Measurements from ENCODE around the gene ZNF557. TPM values are rescaled to one million over a fixed set of nuclear protein-coding genes. Genes with fewer than 3 reads are reported as not detected.
"Not testable (repeated sequence)": the region's sequence is repeated elsewhere in the genome, so short reads cannot be mapped to it uniquely, and the experiment has no call there.

Gene ZNF557
- total RNA-seq, 4 donors from 2014 or later, result 7.9 to 12.0 (median 8.8) TPM

GRCh38 chr19:7056371-7056770 is 13.1 kb upstream of the ZNF557 start:
- not testable (repeated sequence) for H3K4me3 ChIP-seq, H3K9me3 ChIP-seq, H3K4me1 ChIP-seq, H3K36me3 ChIP-seq, ATAC-seq, H3K27me3 ChIP-seq, H3K27ac ChIP-seq
- WGBS, 2 donors (ENCODE audit: low coverage in 1 of 2), result no CpG with 5 or more reads among the region's 16 CpGs

GRCh38 chr19:7058576-7058975 is 10.9 kb upstream of the ZNF557 start, which contains the start of gene MBD3L3:
TSS of gene MBD3L3 (minus strand) at chr19:7058676. CDS start at chr19:7058605, 71 bp downstream.
- not testable (repeated sequence) for H3K4me1 ChIP-seq, ATAC-seq, H3K27me3 ChIP-seq, H3K36me3 ChIP-seq, H3K4me3 ChIP-seq, H3K9me3 ChIP-seq, H3K27ac ChIP-seq
- WGBS, 2 donors (ENCODE audit: low coverage in 1 of 2), result no CpG with 5 or more reads among the region's 8 CpGs

DNA sequence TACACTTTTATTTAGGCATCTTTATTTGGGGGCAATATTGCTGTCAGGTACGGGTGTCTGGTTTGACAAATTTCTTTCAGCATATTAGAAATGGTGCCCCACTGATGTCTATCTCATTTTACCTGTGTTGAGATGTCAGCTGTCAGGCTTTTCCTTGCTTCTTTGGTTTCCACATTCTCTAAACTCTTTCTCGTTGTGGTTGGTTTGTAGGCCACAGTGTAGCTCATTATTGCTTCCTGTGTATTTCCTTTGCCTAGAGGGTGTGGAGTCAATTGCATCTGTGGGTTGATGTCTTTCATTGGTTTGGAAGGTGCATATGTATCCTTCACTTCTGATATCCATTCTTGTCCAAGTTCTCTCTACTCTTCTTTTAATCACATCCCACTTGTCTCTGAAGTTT is 9.5 kb upstream of the ZNF557 start:
- not testable (repeated sequence) for H3K27ac ChIP-seq, ATAC-seq, H3K9me3 ChIP-seq, H3K4me1 ChIP-seq, H3K4me3 ChIP-seq, H3K27me3 ChIP-seq, H3K36me3 ChIP-seq
- WGBS, 2 donors (ENCODE audit: low coverage in 1 of 2), result 25% methylated on average over 1 of the region's 2 CpGs; no CpG with 5 or more reads in 1 of the 2 donors

- Histone ChIP-seq H3K9me3 (no peaks in the 10 kb centered on the region), H3K27ac (no peak overlapping the region), H3K36me3 (no peaks in the 10 kb centered on the region), H3K4me1 (no peaks in the 10 kb centered on the region), H3K27me3 (no peaks in the 10 kb centered on the region), H3K4me3 (no peak overlapping the region)
- WGBS, 2 donors (ENCODE audit: low coverage in 1 of 2), result 60 to 78% methylated on average over 3 of the region's 4 CpGs
- no peak for ATAC-seq
- TF ChIP-seq EP300 (IDR thresholded peaks at IDR 0.05), result no peak
- TF ChIP-seq POLR2A (IDR thresholded peaks at IDR 0.05), result no peak
- TF ChIP-seq, protein P1, sequence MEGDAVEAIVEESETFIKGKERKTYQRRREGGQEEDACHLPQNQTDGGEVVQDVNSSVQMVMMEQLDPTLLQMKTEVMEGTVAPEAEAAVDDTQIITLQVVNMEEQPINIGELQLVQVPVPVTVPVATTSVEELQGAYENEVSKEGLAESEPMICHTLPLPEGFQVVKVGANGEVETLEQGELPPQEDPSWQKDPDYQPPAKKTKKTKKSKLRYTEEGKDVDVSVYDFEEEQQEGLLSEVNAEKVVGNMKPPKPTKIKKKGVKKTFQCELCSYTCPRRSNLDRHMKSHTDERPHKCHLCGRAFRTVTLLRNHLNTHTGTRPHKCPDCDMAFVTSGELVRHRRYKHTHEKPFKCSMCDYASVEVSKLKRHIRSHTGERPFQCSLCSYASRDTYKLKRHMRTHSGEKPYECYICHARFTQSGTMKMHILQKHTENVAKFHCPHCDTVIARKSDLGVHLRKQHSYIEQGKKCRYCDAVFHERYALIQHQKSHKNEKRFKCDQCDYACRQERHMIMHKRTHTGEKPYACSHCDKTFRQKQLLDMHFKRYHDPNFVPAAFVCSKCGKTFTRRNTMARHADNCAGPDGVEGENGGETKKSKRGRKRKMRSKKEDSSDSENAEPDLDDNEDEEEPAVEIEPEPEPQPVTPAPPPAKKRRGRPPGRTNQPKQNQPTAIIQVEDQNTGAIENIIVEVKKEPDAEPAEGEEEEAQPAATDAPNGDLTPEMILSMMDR (IDR thresholded peaks at IDR 0.05), result no peak
- TF ChIP-seq POLR2AphosphoS5 (IDR thresholded peaks at IDR 0.05), result no peak
Observed at GRCh38 chr19:7063339-7063738, 6.2 kb upstream of the ZNF557 start.

GRCh38 chr19:7063764-7064418 is 5.6 kb upstream of the ZNF557 start:
- Histone ChIP-seq H3K36me3 (no peaks in the 10 kb centered on the region), H3K27ac (no peak overlapping the region), H3K27me3 (no peaks in the 10 kb centered on the region), H3K4me1 (no peaks in the 10 kb centered on the region), H3K4me3 (no peak overlapping the region), H3K9me3 (no peaks in the 10 kb centered on the region)
- no peak for ATAC-seq
- TF ChIP-seq POLR2A (IDR thresholded peaks at IDR 0.05) (no peak), EP300 (IDR thresholded peaks at IDR 0.05) (no peak), POLR2AphosphoS5 (IDR thresholded peaks at IDR 0.05) (no peak)
- TF ChIP-seq, protein P1 (IDR thresholded peaks at IDR 0.05), result no peak
- WGBS, 2 donors (ENCODE audit: low coverage in 1 of 2), result 93 to 96% methylated on average over 5 of the region's 9 CpGs

DNA sequence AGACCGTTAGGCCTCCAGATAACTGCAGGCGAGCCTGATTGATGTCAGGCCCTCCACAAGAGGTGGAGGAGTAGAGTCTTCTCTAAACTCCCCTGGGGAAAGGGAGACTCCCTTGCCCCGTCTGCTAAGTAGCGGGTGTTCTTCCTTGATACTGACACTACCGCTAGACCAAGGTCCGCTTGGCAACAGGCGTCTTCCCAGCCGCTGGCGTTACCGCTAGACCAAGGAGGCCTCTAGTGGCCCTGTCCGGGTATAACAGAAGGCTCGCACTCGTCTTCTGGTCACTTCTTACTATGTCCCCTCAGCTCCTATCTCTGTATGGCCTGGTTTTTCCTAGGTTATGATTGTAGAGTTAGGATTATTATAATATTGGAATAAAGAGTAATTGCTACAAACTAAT is 2.4 kb upstream of the ZNF557 start:
- H3K27me3 ChIP-seq, H3K9me3 ChIP-seq, H3K27ac ChIP-seq, ATAC-seq, H3K4me3 ChIP-seq: not testable (repeated sequence)
- 25 to 44% methylated on average over 4 to 11 of the region's 13 CpGs for WGBS, 2 donors (ENCODE audit: low coverage in 1 of 2)
- TF ChIP-seq, protein P1 (IDR thresholded peaks at IDR 0.05), result peak in 1 of 4 experiments; percentile 29
- H3K4me1 ChIP-seq, result peaks cover 0 to 11% (median 7%) of the 10 kb centered on the region in 3 donors
- H3K36me3 ChIP-seq, result peaks cover 0 to 16% of the 10 kb centered on the region in 2 donors

All from gastroesophageal sphincter (tissue), 4 donors.